Activated naive CD8-positive, alpha-beta T cell treated with anti-CD3 and anti-CD28 coated beads, Interleukin-2, amount 10 ng/mL, durations not matched to agents 7 days and 5 days (primary cell): ENCODE measurements around the gene AKNA. TPM values are rescaled to one million over a fixed set of nuclear protein-coding genes. Genes with fewer than 3 reads are reported as not detected.
A peak's percentile ranks its signal among the peaks of the same experiment; 100 is the strongest.

ENCODE experiments used
- ATAC-seq: fragments of 150-1000 bp; cut with Tn5 transposase; one replicate; pipeline ENCODE4 v1.10.0; 2021; ENCODE audit warnings: low read depth, moderate library complexity
- POLR2A ChIA-PET: fragments of 350-600 bp; sonication (Branson Sonifier 250); formaldehyde crosslinking; loops from one replicate; lab custom pipeline; 2021; ENCODE audit warnings: antibody characterized with exemption; lab: Charles Lee
- DNase-seq: peaks from one replicate; pipeline ENCODE4 v3.0.0; 2021
- H3K27ac Mint-ChIP-seq: one replicate; pipeline ENCODE4 v1.8.0; 2022; ENCODE audit warnings: mild to moderate bottlenecking, mixed read lengths
- H3K27me3 Mint-ChIP-seq: one replicate; pipeline ENCODE4 v1.8.0; 2022; ENCODE audit warnings: mild to moderate bottlenecking, moderate library complexity, mixed read lengths
- H3K36me3 Mint-ChIP-seq: one replicate; pipeline ENCODE4 v1.8.0; 2021; ENCODE audit warnings: mild to moderate bottlenecking, mixed read lengths
- H3K4me1 Mint-ChIP-seq: one replicate; pipeline ENCODE4 v1.8.0; 2021; ENCODE audit warnings: mixed read lengths
- H3K4me3 Mint-ChIP-seq: one replicate; pipeline ENCODE4 v1.8.0; 2022; ENCODE audit warnings: mild to moderate bottlenecking, moderate library complexity, mixed read lengths
- H3K9me3 Mint-ChIP-seq: one replicate; pipeline ENCODE4 v1.8.0; 2021; ENCODE audit warnings: mixed read lengths
- total RNA-seq, 2 experiments: library from RNA; stranded (reverse); gene quantifications; one replicate each; pipeline ENCODE4 v1.2.3, GENCODE V29; 2021

AKNA gene
- total RNA-seq, 2 experiments from 2014 or later, result 482 to 492 TPM

- peaks cover 45% of the 10 kb centered on the region for H3K36me3 Mint-ChIP-seq
- ATAC-seq, result peak; percentile 24
Measured at GRCh38 chr9:114351932-114352331, 35.9 kb downstream of the AKNA start.

GRCh38 chr9:114350636-114351401 is 37.0 kb downstream of the AKNA start:
- H3K9me3 Mint-ChIP-seq, result no peaks in the 10 kb centered on the region
- H3K27me3 Mint-ChIP-seq, result no peaks in the 10 kb centered on the region
- POLR2A ChIA-PET, result interaction anchor here (1.2 to 10.2 kb wide), 5 partner anchors 12 to 36 kb away, joined by 5 to 137 read pairs (median 8); partner anchors contain the start of gene AKNA
- ATAC-seq, result no peak
- peak overlapping the region; percentile 95 for H3K27ac Mint-ChIP-seq
- H3K4me1 Mint-ChIP-seq, result peaks cover 49% of the 10 kb centered on the region
- no peak for DNase-seq
- H3K36me3 Mint-ChIP-seq, result peaks cover 45% of the 10 kb centered on the region
- H3K4me3 Mint-ChIP-seq, result peak overlapping the region; percentile 17

More at GRCh38 chr9:114351932-114352331, 35.9 kb downstream of the AKNA start:
- Mint-ChIP-seq H3K27me3 (no peaks in the 10 kb centered on the region), H3K4me3 (peak overlapping the region; percentile 3), H3K4me1 (peaks cover 54% of the 10 kb centered on the region), H3K27ac (peak overlapping the region; percentile 51), H3K9me3 (no peaks in the 10 kb centered on the region)
- DNase-seq, result no peak
- POLR2A ChIA-PET, result interaction anchor here (0.8 to 10.2 kb wide), 6 partner anchors 12 to 44 kb away, joined by 3 to 137 read pairs (median 4); partner anchors contain the start of gene AKNA

- no peaks in the 10 kb centered on the region for H3K9me3 Mint-ChIP-seq
- peak overlapping the region; percentile 62 for H3K4me3 Mint-ChIP-seq
- POLR2A ChIA-PET, result interaction anchor here (1.2 to 10.2 kb wide), 4 partner anchors 11 to 37 kb away, joined by 5 to 137 read pairs (median 7); partner anchors contain the start of gene AKNA
- peaks cover 49% of the 10 kb centered on the region for H3K4me1 Mint-ChIP-seq
- H3K27ac Mint-ChIP-seq, result peak overlapping the region; percentile 95
- ATAC-seq (no peak), DNase-seq (no peak)
- H3K27me3 Mint-ChIP-seq, result no peaks in the 10 kb centered on the region
- peaks cover 47% of the 10 kb centered on the region for H3K36me3 Mint-ChIP-seq
Measured at GRCh38 chr9:114349713-114350480, 37.9 kb downstream of the AKNA start.

- Mint-ChIP-seq H3K27ac (peak overlapping the region; percentile 95), H3K4me1 (peaks cover 51% of the 10 kb centered on the region), H3K36me3 (peaks cover 53% of the 10 kb centered on the region), H3K9me3 (no peaks in the 10 kb centered on the region), H3K4me3 (peak overlapping the region; percentile 62), H3K27me3 (no peaks in the 10 kb centered on the region)
- ATAC-seq (peak; percentile 77), DNase-seq (peak; percentile 65)
- POLR2A ChIA-PET, result interaction anchor here (0.6 to 10.2 kb wide), 9 partner anchors 10 to 255 kb away, joined by 3 to 137 read pairs (median 4); partner anchors contain the start of gene AKNA
Measured at GRCh38 chr9:114348906-114349482, 38.8 kb downstream of the AKNA start.

- Mint-ChIP-seq H3K27me3 (no peaks in the 10 kb centered on the region), H3K4me1 (peaks cover 50% of the 10 kb centered on the region), H3K27ac (peak overlapping the region; percentile 95), H3K36me3 (peaks cover 58% of the 10 kb centered on the region), H3K4me3 (no peak overlapping the region), H3K9me3 (no peaks in the 10 kb centered on the region)
- ATAC-seq (no peak), DNase-seq (no peak)
- POLR2A ChIA-PET, result interaction anchor here (0.6 to 10.2 kb wide), 8 partner anchors 9 to 47 kb away, joined by 3 to 137 read pairs (median 4); partner anchors contain the start of gene AKNA
Measured at GRCh38 chr9:114348261-114348905, 39.4 kb downstream of the AKNA start.

GRCh38 chr9:114347675-114348074 is 40.1 kb downstream of the AKNA start:
- no peak for ATAC-seq
- Mint-ChIP-seq H3K4me1 (peaks cover 46% of the 10 kb centered on the region), H3K36me3 (peaks cover 61% of the 10 kb centered on the region), H3K4me3 (no peak overlapping the region), H3K27me3 (no peaks in the 10 kb centered on the region), H3K9me3 (no peaks in the 10 kb centered on the region), H3K27ac (peak overlapping the region; percentile 95)
- POLR2A ChIA-PET, result interaction anchor here (0.6 to 10.2 kb wide), 3 partner anchors 9 to 39 kb away, joined by 5 to 137 read pairs (median 11); partner anchors contain the start of gene AKNA
- DNase-seq, result no peak

GRCh38 chr9:114346146-114346545 is 41.6 kb downstream of the AKNA start:
- Mint-ChIP-seq H3K4me3 (no peak overlapping the region), H3K36me3 (peaks cover 61% of the 10 kb centered on the region), H3K27ac (no peak overlapping the region), H3K27me3 (no peaks in the 10 kb centered on the region), H3K9me3 (no peaks in the 10 kb centered on the region), H3K4me1 (peaks cover 42% of the 10 kb centered on the region)
- ATAC-seq, result no peak
- no peak for DNase-seq
- POLR2A ChIA-PET, result interaction anchor here (1.5 to 11.4 kb wide), 2 partner anchors 27 to 41 kb away, joined by 8 to 104 read pairs; partner anchors contain the start of gene AKNA

- no peak for ATAC-seq
- no peak for DNase-seq
- H3K4me3 Mint-ChIP-seq, result no peak overlapping the region
- peaks cover 62% of the 10 kb centered on the region for H3K36me3 Mint-ChIP-seq
- peak overlapping the region; percentile 38 for H3K27ac Mint-ChIP-seq
- H3K27me3 Mint-ChIP-seq, result no peaks in the 10 kb centered on the region
- H3K9me3 Mint-ChIP-seq, result no peaks in the 10 kb centered on the region
- peaks cover 37% of the 10 kb centered on the region for H3K4me1 Mint-ChIP-seq
- POLR2A ChIA-PET, result interaction anchor here (1.5 to 11.4 kb wide), 3 partner anchors 19 to 42 kb away, joined by 4 to 104 read pairs (median 8); partner anchors contain the start of gene AKNA
Measured at GRCh38 chr9:114345493-114346065, 42.2 kb downstream of the AKNA start.

- POLR2A ChIA-PET, result interaction anchor here (1.5 to 11.4 kb wide), 2 partner anchors 20 to 43 kb away, joined by 4 to 104 read pairs; partner anchors contain the start of gene AKNA
- Mint-ChIP-seq H3K9me3 (no peaks in the 10 kb centered on the region), H3K36me3 (peaks cover 58% of the 10 kb centered on the region), H3K4me3 (no peak overlapping the region), H3K4me1 (peaks cover 30% of the 10 kb centered on the region), H3K27me3 (no peaks in the 10 kb centered on the region), H3K27ac (no peak overlapping the region)
- DNase-seq, result no peak
- ATAC-seq, result no peak
Measured at GRCh38 chr9:114344692-114345091, 43.1 kb downstream of the AKNA start.

- DNase-seq (no peak), ATAC-seq (no peak)
- Mint-ChIP-seq H3K4me1 (peaks cover 28% of the 10 kb centered on the region), H3K27me3 (no peaks in the 10 kb centered on the region), H3K9me3 (no peaks in the 10 kb centered on the region), H3K36me3 (peaks cover 57% of the 10 kb centered on the region), H3K4me3 (no peak overlapping the region), H3K27ac (no peak overlapping the region)
- POLR2A ChIA-PET, result interaction anchor here (1.5 to 11.4 kb wide), 2 partner anchors 20 to 43 kb away, joined by 4 to 104 read pairs; partner anchors contain the start of gene AKNA
Measured at GRCh38 chr9:114344188-114344566, 43.6 kb downstream of the AKNA start.

GRCh38 chr9:114343471-114344187 is 44.2 kb downstream of the AKNA start:
- ATAC-seq (no peak), DNase-seq (no peak)
- Mint-ChIP-seq H3K9me3 (no peaks in the 10 kb centered on the region), H3K36me3 (peaks cover 57% of the 10 kb centered on the region), H3K27me3 (no peaks in the 10 kb centered on the region), H3K4me1 (peaks cover 27% of the 10 kb centered on the region), H3K27ac (peak overlapping the region; percentile 70), H3K4me3 (no peak overlapping the region)
- POLR2A ChIA-PET, result interaction anchor here (11.4 kb wide), 1 partner anchor 44 kb away, joined by 104 read pairs; the partner anchor contains the start of gene AKNA
